Lung microvascular endothelial cell (primary cell): Measurements from ENCODE around the gene SGPP2. TPM values are rescaled to one million over a fixed set of nuclear protein-coding genes. Genes with fewer than 3 reads are reported as not detected.

Experiments
- DNase-seq, 2 donors: peaks; one replicate each; pipeline versions ENCODE4 v3.0.0 to v3.0.0-alpha.2; 2010; ENCODE audit warnings: low read depth in 2 of 2
- total RNA-seq: library from RNA; depleted of rRNA; stranded (reverse); fragments of >200 nt; gene quantifications from 2 replicates; pipeline ENCODE4 v1.2.1, GENCODE V29; 2014

Gene SGPP2
- total RNA-seq, 1 donor from 2014 or later = not detected

DNA sequence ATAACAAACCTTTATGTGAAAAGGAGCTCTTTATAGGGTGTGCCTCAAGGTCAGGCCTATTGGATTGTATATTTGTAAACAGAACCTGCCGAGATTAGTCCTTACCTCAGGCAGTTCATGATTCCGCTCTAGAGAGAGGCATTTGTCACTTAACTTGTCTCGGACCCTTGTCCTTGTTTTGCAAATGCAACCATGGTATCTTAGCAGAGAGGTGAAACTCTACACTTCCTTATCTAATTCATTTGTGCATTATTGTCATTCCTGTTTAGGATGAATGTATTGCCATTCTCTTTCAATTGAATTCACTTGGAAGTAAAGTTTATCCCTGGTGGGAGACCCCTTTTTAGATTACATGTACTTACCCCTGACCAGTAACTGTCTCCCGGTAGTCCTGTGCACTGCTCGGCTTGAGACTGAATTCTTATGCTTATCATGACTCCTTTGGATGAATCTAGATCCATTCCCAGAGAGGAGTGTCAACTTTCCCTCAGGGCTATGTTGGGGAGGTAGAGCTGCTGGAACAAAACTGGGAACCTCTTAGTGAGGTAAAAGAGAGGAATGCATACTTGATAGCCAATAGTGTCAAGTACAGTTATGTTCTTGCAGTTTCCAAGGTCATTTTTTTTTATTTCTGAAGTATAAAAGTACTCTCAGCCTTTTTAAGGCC is 46.6 kb downstream of the SGPP2 start:
- no peak for DNase-seq

DNA sequence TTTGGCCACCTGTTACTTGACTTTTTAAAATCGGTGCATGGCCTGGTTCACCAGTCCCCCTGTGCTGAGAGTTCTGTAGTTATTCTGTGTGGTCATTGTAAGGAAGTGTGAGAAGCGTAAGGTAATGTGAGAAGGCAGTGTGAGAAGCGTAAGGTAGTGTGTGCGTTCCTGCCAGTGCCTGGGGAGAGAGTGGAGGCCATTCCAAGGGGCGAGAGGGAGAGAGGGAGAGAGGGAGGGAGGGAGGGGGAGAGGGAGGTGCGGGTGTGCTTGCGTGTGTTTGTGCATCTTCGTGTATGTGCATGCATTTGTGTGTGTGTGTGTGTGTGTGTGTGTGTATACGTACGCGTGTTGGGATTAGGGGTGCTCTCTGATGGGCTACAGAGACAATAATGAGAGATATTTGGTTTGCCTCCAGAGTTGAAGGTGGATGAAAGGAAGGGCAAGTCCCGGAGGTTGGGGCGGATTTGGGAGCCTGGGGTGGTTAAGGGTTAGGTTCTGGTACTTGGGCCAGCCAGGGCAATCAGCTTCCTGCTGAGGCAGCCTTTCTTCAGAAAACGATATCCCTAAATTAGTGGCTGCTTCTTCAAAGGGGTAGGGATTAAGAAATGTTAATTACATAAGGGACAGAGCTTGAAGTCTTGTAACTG is 53.7 kb downstream of the SGPP2 start:
- DNase-seq = no peak

DNA sequence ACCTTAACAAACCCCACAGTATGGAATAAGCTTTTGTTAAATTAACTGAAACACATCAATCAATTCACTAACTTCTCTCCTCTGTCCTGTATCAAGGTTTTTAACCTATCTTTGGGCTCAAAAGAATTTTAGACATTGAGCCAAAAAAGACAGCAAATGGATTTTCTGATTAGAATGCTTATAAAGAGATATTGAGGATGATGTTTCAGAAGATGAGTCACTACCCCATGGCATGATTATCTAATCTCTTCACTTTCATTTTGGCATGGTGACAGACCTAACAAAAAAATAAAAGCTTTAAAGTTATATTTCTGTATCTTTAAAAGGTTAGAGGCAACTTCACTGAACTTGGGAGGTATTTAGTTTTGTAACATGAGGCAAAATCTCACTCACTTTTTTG is 55.5 kb downstream of the SGPP2 start:
- no peak for DNase-seq

DNA sequence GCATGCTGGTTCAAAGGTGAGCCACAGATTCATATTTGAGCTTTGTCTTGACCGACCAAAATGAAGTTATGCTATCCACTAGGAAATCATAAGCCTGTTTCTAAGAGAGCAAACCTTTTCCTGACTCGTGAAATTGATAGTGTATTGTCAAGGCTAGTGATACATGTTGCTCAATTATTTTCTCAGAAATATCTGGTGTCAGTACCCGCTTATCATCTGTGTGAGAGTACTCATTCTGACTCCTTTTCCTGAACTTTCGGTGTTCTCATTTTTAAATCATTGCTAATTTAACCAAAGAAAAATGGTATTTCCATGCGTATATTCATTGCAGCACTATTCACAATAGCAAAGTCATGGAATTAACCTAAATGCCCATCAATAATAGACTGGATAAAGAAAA is 56.2 kb downstream of the SGPP2 start:
- no peak for DNase-seq

DNA sequence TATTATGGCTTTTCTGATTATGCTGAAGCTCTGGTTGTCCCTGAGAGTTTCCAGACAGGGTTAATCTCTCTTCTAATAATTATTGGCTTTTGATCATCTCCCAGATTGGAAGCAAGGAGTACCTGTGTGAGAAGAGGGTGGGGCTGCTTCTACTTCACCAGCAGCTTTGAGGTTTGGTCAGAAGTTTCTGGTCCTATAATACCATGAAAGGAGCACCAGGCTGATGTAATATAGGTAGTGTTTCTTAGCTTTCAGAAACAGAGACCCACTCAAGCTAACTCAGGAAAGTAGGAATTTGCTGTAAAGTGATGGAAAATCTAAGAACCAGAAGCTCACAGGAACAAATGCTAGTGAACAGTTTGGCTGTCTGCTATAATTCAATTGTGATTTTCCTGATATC is 57.6 kb downstream of the SGPP2 start:
- no peak for DNase-seq

DNA sequence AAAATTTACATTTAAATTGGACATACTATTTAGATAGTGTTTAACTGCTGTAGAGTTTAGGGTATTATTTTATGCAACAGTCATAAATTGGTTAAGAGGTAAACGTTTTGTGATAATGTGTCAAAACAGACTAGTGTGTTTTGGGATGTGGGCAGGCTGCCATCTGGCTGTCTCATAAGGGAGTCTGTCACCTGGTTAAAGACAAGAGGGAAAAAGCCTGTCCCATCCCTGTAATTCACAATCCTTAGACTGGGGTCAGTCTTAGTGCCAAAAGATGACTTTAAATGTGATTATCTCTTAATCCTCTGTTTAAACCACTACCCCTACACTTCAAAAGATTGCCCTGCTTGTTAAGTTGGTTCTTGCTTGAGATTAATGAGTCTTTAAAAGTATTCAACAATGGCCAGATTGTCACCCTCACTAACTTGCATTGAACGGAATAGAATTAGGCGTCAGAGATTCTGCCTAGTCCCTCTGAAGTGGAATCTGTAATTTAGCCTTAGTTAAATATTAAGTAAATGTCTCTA is 59.2 kb downstream of the SGPP2 start:
- peak in 1 of 2 donors; percentile 6 for DNase-seq

DNA sequence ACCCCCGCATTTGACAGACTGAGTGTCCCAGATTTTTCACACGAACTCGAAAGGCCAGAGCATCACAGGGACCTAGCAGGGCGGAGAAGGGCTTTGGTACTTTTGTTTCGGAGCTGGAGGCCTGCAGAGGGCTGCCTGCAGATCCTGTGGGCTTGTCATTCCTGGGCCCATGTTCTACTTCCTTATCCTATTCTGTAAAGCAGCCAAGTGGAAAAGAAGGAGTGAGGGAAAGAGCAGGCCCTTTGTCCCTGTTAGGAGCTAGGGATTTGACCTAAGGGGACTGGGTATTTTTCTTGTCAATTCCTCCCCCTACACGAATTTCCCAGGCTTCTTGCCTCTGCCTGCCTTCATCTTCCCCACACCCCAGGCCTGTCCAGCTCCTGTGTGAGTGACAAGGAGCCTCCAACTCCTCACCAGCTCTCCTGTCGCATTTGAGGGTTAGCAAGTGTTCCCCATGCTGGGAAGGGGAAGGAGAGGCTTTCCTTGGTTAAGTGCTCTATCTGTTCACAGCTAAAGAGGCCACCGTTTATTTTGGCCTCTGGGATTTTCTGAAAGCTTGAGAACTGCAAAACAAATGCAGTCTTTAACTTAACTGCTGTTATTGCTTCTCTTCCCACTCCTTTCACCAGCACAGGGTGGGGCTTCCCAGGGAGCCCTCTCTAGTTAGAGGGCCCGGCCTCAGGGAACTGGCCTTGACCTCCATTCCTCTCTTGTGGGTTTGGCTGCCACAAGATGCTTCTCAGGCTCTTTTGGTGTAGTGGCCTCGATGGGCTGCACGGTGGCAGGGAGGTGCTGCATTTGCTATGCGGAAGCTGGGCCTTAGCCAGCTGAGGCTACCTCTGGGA is 61.2 kb downstream of the SGPP2 start:
- no peak for DNase-seq

DNA sequence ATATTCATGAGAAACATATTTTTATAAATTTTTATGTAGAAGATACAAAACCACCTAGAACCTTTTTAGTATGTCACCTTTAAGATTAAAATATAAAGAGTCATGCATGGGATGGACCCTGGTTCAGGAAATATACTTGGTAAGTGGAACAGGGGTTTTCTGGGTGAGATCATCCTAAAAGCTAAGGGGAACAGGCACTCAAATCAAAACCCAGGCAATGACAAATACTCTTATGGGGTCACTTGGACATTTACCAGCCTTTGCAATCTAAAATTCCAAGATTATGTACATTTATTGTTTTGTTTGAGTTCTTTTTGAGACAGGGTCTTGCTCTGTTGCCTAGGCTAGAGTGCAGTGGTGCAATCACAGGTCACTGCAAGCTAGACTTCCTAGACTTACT is 65.8 kb downstream of the SGPP2 start:
- no peak for DNase-seq

DNA sequence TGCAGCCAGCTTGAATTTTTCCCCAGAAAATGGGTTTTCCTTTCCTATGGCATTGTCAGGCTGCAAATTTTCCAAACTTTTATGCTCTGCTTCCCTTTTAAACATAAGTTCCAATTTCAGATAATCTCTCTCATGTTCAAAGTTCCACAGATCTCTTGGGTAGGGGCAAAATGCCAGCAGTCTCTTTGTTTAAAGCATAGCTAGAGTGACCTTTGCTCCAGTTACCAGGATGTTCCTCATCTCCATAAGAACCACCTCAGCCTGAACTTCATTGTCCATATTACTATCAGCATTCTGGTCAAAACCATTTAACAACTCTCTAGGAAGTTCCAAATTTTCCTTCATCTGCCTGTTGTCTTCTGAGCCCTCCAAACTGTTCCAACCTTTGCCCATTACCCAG is 68.3 kb downstream of the SGPP2 start:
- DNase-seq = peak in 1 of 2 donors; percentile 3

DNA sequence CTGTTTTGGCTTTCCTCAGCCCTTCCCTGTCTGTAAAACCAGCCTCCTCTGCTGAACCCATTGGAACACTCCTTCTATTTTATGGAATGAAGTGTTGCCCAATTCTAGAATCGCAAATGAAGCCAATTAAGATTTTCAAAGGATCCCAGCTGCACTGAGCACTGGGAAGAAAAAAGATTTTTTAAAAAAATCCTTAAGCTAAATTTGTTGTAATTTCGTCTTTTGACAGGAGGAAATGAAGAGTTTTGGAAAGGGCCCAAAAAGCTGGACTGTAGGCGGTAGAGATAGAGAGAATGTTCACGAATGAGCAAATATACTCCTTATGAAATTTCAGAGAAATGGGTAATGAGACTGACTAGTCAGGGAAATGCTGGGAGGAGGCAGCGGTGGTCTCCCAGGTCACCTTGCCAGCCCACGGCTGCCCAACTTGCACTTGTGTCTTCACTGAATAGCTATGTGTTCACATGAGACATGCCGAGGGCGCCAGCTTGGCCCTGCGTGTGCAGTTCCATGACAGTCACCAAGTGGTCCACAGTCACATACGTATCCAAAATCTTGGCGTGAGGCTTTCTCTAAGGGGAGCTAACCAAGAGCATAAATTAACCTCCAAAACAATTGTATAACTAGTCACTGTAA is 69.9 kb downstream of the SGPP2 start:
- no peak for DNase-seq

DNA sequence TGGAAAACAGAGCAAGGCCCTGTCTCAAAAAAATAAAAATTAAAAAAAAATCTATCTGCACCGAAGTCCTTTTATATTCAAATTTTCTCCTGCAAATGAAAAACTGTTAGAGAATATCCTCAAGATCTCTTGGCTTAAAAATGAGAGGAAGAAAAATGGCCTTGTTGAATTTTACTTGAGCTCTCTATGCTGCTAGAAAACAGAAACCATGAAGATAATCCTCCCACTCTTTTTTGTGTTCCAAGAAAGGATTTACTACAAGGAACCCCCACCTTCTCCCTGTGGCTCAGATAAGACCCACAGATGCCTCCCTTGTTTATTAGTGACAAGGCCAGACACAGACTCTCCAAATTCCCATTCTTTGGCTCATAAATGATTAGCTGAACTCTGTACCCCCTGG is 71.0 kb downstream of the SGPP2 start:
- DNase-seq = no peak

DNA sequence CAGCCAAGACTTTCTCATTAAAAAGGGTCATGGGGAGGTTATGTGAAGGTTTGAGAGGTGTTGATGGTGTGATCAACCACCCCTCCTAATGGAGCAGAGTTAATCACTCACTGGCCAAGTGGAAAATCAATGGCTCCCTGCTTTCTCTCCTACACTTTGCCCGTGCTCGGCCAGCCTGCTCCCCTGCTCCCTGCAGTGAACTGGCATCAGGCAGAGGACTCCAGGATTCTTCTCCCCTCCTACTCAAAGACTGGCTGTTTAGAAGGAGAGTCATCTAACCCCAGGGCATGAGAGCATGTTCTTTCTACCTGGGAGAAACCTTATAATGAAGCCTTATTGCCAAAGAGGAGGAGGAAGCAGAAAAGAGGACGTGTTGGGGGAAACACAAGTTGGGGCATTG is 74.9 kb downstream of the SGPP2 start:
- DNase-seq = no peak

DNA sequence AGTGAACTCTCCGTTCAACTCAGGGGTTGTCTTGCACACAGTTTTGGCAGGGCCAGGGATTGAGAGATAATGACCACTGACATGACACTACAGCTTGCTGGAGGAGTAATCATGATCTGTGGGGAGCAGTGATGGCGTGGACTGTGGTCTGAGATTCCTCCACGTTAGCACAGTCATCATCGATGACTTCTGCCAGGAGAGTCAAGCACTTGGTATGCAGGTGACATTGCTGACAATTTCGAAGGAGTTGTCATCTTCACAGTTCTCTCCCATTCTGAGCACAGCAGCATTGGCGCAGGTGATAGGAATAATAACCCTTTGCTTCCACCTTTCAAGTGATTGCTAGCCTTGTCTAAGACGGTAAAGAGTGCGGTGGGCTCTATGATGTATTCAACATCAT is 79.8 kb downstream of the SGPP2 start:
- no peak for DNase-seq

DNA sequence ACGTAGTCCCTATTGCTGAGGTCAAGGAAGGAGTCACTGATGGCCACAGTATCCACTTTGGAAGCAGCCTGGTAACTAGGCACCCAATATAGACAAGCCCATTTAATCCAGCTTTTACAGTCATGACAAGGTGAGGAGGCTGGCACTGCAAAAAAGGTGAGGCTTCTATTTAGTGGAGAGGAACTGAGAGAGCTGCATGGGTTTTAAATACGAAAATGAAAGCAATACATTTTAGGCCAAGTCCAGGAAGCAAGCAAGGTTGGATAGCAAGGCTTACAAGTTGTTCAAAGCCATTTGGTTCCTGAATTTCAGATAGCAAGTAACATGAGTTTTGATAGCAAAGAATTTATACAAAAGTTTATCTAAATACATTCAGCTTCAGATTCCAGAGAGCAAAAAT is 80.4 kb downstream of the SGPP2 start:
- DNase-seq = no peak

DNA sequence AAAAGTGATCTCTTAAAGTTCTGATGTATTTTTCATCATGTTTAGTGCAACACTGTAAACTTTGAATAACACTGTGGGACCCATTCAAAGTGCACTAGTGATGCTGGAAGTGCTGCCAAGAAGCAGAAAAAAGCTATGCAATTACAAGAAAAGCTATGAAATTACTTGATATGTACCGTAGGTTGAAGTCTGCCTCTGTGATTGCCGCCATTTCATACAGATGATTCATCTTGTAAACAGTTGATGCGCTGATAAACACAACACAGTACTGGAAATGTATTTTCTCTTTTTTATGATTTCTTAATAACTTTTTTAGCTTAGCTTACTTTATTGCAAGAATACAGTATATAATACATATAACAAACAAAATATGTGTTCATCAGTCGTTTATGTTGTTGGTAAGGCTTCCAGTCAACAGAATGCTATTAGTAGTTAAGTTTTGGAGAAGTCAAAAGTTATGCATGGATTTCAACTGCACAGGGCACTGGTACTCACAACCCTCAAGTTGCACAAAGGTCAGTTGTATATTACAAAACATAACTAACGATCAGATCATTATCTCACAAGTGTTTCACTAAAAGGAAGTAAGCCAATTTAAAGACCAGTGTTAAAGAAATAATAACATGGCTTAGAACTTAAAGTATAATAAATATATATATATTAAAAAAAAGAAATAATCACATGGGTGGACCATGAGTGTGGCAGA is 82.0 kb downstream of the SGPP2 start:
- no peak for DNase-seq

DNA sequence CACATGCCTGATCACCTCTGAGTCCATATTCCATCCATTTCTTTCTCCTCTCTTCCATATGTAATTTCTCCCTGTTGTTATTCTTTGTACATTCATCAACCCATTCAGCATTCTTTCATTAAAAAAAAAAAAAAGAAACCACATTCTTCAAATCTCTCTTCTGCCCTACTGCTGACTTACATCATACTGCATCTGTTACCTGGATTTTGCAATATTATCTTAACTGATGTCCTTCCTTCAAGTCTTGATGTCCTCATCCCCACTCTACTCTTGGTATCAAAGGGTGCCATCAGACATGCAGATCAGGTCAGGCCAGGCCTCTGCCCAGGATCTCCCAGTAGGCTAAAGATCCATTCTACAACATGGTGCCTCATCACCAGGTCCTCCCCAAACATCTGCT is 90.6 kb downstream of the SGPP2 start:
- no peak for DNase-seq

DNA sequence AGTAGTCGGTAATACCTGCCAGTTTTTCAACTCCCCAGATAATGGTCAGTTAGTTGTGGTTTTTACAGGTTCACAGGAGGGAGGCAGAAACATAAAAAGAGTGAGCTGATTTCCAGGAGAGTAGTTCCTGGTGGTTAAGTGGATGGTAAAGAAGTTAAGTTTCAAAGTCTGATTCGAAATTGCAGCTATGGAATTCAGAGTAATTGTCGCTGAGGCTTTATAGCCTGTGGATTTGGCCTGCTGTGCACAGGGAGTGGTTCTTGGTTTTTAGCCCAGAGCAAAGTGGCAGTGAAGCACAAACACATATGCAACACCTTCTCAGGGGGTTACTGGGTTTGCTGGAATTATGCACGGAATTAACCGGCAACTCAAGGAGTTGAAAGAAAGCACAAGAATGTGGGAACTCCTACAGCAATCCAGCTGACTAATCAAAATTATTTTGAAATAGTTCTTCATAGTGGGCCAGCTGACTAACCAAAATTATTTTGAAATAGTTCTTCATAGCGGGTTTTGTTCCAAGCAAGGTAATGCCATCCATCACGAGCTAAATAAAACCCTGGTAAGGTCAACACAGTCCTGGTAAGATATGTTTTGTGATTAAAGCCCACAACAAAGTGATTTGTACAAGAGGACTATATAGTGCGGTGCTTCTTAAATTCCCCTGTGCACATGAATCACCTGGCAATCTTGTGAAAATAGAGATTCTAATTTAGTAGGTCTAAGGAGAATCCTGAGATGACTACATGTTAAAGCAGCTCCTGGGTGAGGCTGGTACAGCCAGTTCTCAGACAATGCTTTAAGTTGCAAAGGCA is 94.4 kb downstream of the SGPP2 start:
- no peak for DNase-seq

DNA sequence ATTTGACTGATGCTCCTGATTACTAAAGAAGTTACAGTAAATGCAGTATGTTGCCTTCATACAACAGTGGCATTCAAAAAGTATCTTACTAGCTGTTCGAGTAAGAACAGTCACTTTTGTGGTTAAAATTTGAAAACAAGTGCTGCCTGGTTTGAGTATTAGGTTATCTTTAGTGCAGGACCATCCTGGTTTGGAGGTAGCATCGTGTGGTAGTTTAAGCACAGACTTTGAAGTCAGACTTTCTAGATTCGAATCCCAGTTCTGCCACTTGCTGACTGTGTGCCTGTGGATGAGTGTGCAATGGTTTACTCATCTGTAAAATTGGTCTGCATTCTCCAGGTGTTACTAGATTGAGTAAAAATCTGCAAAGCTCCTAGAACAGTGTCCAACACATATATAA is 96.8 kb downstream of the SGPP2 start:
- DNase-seq = no peak

DNA sequence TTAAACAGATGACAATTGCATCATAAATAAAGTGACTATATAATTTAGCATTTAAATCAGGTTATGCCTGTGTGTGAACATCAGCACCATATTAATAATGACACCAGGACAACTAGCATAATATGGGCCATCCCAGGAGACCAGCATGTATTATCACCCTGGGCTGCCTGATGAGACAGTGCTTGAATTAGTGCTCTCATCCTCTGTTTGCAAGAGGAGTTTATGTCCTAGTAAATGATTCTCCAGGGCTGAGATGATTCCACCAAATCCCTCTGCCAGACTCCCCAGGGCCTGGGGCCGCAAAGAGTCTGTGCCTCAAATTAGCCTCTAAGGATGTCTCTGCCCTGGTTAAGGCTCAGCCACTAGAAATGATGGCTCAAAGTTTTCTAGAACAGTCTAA is 97.7 kb downstream of the SGPP2 start:
- DNase-seq = no peak

DNA sequence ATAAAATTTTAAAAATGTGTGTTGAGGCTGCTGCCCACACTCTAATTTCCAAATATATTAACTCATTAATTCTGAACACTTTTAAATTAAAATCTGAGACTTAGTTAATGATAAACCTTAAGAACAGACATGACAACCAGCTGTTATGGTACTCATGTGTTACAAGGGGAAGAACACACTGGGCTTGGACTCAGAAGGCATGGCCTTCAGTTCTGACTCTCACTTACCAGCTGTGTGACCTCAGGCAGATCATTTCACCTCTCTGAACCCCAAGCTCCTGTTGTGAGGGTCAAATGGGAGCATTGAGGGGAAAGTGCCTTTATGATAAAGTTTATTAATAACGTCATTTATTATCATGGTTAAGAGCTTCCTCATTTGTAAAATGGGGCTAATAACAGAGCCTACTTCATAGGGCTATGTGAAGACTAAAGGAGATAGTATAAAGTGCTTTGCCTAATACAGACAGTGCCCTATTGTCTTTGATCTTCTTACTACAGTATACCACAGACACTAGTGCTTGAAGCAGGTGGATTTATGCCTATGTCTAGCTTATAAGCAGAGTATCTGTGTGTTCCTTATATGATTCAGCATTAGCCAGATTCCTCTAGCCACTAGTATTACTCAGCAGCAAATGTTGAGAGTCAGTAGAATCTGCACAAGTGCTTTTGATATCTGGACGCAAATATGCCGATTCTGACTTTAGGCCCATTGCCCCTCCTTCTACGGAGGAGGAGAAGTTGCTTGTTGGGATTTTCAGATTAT is 99.6 kb downstream of the SGPP2 start:
- no peak for DNase-seq
